ENCODE results near the gene CBX2. TPM values are rescaled to one million over a fixed set of nuclear protein-coding genes. Genes with fewer than 3 reads are reported as not detected.
"Not testable (repeated sequence)": the region's sequence is repeated elsewhere in the genome, so short reads cannot be mapped to it uniquely, and the experiment has no call there.

Gene CBX2
- total RNA-seq, 2 experiments from 2014 or later = 9.2 to 9.6 TPM

DNA sequence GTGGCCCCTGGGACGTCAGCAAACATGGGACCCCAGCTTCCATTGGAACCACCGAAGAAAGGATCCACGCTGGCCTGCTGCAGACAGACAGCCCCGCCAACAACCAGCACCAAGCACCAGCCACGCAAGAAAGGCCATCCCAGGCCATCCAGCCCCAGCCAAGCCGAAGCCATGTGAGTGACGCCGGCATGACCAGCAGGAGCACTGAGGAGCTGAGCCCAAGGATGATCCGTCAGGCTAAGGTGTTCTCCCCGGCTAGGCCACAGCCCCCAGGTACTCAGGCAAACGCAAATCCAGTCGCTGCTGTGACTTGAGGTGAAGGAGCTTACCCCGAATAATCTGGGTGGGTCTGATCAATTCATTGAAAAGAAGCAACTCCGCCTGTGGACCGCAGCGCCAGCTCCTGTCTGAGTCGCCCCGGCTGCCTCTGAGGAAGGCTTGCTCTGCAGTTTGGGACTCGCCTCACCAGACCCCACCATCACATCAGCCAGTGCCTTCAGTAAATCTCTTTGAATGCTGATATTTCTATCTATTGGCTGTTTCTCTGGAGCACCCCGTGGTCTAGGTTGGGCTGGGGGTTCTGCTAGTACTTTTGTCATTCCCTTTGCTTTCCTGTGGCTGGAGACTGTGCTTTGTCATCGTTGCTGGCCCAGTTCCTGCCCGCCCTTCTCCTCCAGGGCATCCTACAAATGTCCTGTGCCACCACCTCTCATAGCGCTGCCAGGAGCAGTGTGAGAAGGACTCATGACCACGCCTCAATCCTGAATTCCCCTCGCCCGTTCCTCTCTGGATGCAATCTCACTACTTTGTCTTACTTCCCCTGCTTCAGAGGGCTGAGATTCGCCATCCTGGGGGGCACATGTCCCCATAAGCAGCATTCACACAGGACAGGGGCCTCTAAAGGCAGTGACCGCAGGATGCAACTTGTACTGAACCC, 8.1 kb upstream of the CBX2 start:
- Mint-ChIP-seq H3K9me3 (no peaks in the 10 kb centered on the region), H3K4me3 (no peak overlapping the region), H3K4me1 (no peaks in the 10 kb centered on the region), H3K27ac (peak overlapping the region; percentile 21), H3K27me3 (peaks cover 29% of the 10 kb centered on the region), H3K36me3 (no peaks in the 10 kb centered on the region)
- no peak for DNase-seq
- ATAC-seq (ENCODE audit: low read depth) = no peak
- POLR2A ChIA-PET = no interaction called here

DNA sequence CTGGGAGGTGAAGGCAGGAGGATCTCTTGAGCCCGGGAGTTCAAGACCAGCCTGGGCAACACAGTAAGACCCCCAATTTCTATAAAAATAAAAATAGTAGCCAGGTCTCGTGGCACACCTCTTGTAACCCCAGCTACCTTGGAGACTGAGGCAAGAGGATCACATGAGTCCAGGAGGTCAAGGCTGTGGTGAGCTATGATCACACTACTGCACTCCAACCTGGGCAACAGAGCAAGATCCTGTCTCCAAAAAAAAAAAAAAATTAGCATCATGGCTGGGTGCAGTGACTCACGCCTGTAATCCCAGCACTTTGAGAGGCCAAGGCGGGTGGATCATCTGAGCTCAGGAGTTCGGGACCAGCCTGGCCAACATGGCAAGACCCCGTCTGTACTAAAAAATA, 6.7 kb upstream of the CBX2 start:
- no peak for DNase-seq
- POLR2A ChIA-PET = no interaction called here
- Mint-ChIP-seq H3K27ac (no peak overlapping the region), H3K4me1 (no peaks in the 10 kb centered on the region), H3K27me3 (peaks cover 43% of the 10 kb centered on the region), H3K36me3 (no peaks in the 10 kb centered on the region), H3K4me3 (no peak overlapping the region), H3K9me3 (no peaks in the 10 kb centered on the region)
- no peak for ATAC-seq (ENCODE audit: low read depth)

DNA sequence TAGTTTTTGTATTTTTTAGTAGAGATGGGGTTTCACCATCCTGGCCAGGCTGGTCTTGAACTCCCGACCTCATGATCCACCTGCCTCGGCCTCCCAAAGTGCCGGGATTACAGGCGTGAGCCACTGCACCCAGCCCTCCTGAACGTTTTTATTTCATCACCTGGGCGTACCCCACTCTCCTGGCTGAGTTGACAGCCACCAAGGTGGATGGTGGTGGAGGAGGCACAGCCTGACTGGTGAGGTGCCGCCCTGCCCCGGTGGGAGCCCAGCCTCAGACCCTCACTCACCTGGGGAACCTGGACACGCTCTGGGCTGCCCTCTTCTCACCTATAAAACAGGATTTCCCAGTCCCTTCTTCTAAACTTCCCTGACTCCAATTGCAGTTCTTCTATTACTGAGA, 5.2 kb upstream of the CBX2 start:
- POLR2A ChIA-PET; H3K9me3 Mint-ChIP-seq; H3K27ac Mint-ChIP-seq; DNase-seq; ATAC-seq (ENCODE audit: low read depth); H3K4me3 Mint-ChIP-seq; H3K36me3 Mint-ChIP-seq; H3K4me1 Mint-ChIP-seq: not testable (repeated sequence)
- peaks cover 52% of the 10 kb centered on the region for H3K27me3 Mint-ChIP-seq

GRCh38 chr17:79774561-79774975, 3.4 kb upstream of the CBX2 start:
- no peak for ATAC-seq (ENCODE audit: low read depth)
- Mint-ChIP-seq H3K9me3 (no peaks in the 10 kb centered on the region), H3K36me3 (peaks cover 2% of the 10 kb centered on the region), H3K27me3 (peaks cover 53% of the 10 kb centered on the region), H3K4me3 (no peak overlapping the region), H3K27ac (no peak overlapping the region), H3K4me1 (peaks cover 12% of the 10 kb centered on the region)
- POLR2A ChIA-PET = interaction anchor here (0.9 kb wide), 1 partner anchor 22 kb away, joined by 3 read pairs; the partner anchor contains the start of gene CBX8
- DNase-seq = no peak

GRCh38 chr17:79775632-79776031, 2.3 kb upstream of the CBX2 start:
- Mint-ChIP-seq H3K4me1 (peaks cover 21% of the 10 kb centered on the region), H3K27me3 (peaks cover 53% of the 10 kb centered on the region), H3K9me3 (no peaks in the 10 kb centered on the region), H3K36me3 (peaks cover 2% of the 10 kb centered on the region), H3K27ac (no peak overlapping the region), H3K4me3 (no peak overlapping the region)
- ATAC-seq (ENCODE audit: low read depth) (no peak), DNase-seq (no peak)
- POLR2A ChIA-PET = no interaction called here

GRCh38 chr17:79776376-79777119, 1.4 kb upstream of the CBX2 start:
- H3K4me3 Mint-ChIP-seq = peak overlapping the region; percentile 75
- H3K9me3 Mint-ChIP-seq = no peaks in the 10 kb centered on the region
- peaks cover 28% of the 10 kb centered on the region for H3K4me1 Mint-ChIP-seq
- H3K27me3 Mint-ChIP-seq = peaks cover 53% of the 10 kb centered on the region
- DNase-seq = no peak
- POLR2A ChIA-PET = interaction anchor here (0.6 to 3.7 kb wide), 2 partner anchors 20 to 31 kb away, joined by 3 to 17 read pairs; partner anchors contain the start of gene CBX8
- no peak for ATAC-seq (ENCODE audit: low read depth)
- peaks cover 4% of the 10 kb centered on the region for H3K36me3 Mint-ChIP-seq
- H3K27ac Mint-ChIP-seq = no peak overlapping the region

- POLR2A ChIA-PET = interaction anchor here (0.6 to 3.7 kb wide), 3 partner anchors 19 to 59 kb away, joined by 3 to 17 read pairs (median 3); partner anchors contain the start of gene CBX8
- H3K9me3 Mint-ChIP-seq = no peaks in the 10 kb centered on the region
- H3K36me3 Mint-ChIP-seq = peaks cover 4% of the 10 kb centered on the region
- H3K4me3 Mint-ChIP-seq = peak overlapping the region; percentile 75
- DNase-seq (peak; percentile 73), ATAC-seq (ENCODE audit: low read depth) (peak; percentile 46)
- H3K27me3 Mint-ChIP-seq = peaks cover 53% of the 10 kb centered on the region
- no peak overlapping the region for H3K27ac Mint-ChIP-seq
- H3K4me1 Mint-ChIP-seq = peaks cover 32% of the 10 kb centered on the region
Measured at GRCh38 chr17:79777120-79777893, 641 bp upstream of the CBX2 start.

- peak; percentile 56 for DNase-seq
- peak overlapping the region; percentile 78 for H3K27ac Mint-ChIP-seq
- H3K9me3 Mint-ChIP-seq = no peaks in the 10 kb centered on the region
- POLR2A ChIA-PET = interaction anchor here (1.1 to 3.7 kb wide), 2 partner anchors 18 to 57 kb away, joined by 3 to 17 read pairs; partner anchors contain the start of gene CBX8
- H3K27me3 Mint-ChIP-seq = peaks cover 45% of the 10 kb centered on the region
- H3K36me3 Mint-ChIP-seq = peaks cover 4% of the 10 kb centered on the region
- peaks cover 32% of the 10 kb centered on the region for H3K4me1 Mint-ChIP-seq
- H3K4me3 Mint-ChIP-seq = peak overlapping the region; percentile 93
- ATAC-seq (ENCODE audit: low read depth) = peak; percentile 14
Measured at GRCh38 chr17:79778504-79779083, 646 bp downstream of the CBX2 start.

GRCh38 chr17:79779084-79779529, 1.2 kb downstream of the CBX2 start:
- no peaks in the 10 kb centered on the region for H3K9me3 Mint-ChIP-seq
- H3K27me3 Mint-ChIP-seq = peaks cover 40% of the 10 kb centered on the region
- H3K4me3 Mint-ChIP-seq = peak overlapping the region; percentile 93
- ATAC-seq (ENCODE audit: low read depth) = no peak
- H3K27ac Mint-ChIP-seq = peak overlapping the region; percentile 78
- peaks cover 32% of the 10 kb centered on the region for H3K4me1 Mint-ChIP-seq
- POLR2A ChIA-PET = interaction anchor here (3.7 kb wide), 1 partner anchor 18 kb away, joined by 17 read pairs; the partner anchor contains the start of gene CBX8
- no peak for DNase-seq
- peaks cover 4% of the 10 kb centered on the region for H3K36me3 Mint-ChIP-seq

- Mint-ChIP-seq H3K36me3 (peaks cover 4% of the 10 kb centered on the region), H3K4me1 (peaks cover 32% of the 10 kb centered on the region), H3K27ac (no peak overlapping the region), H3K9me3 (no peaks in the 10 kb centered on the region), H3K27me3 (peaks cover 34% of the 10 kb centered on the region), H3K4me3 (peak overlapping the region; percentile 93)
- ATAC-seq (ENCODE audit: low read depth) (no peak), DNase-seq (no peak)
- POLR2A ChIA-PET = interaction anchor here (3.7 kb wide), 1 partner anchor 17 kb away, joined by 17 read pairs; the partner anchor contains the start of gene CBX8
Measured at GRCh38 chr17:79779661-79780365, 1.9 kb downstream of the CBX2 start.

DNA sequence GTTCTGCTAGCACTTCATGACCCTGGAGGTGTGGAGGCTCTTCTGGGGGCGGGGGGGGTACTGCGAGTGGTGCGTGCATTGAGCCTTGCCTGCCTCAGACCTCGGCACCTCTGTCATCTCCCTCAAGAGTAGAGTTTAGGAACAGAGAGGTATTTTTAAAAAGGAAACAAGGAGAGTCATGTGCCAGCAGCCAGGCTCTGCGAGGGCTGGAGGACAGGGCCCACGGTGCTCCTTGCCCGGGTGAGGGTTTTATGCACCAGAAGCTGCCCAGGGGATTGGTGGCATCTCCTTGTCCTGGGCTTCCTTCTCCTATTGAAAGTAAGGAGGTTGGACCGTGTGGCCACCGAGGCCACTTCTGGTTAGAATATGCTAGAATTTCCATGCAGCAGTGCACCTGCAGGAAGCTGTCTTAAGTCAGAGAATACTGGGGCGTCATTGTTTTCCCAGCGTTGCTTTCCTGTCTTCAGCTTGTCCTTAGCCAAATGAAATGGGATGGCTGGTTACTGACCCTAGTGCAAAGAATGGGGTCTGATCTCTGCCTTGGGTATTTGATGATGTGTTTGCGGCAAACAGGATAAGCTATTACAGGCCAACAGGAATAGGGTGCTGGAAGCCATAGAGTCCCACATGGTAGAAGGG, 3.2 kb downstream of the CBX2 start:
- no peaks in the 10 kb centered on the region for H3K9me3 Mint-ChIP-seq
- H3K4me3 Mint-ChIP-seq = peak overlapping the region; percentile 59
- ATAC-seq (ENCODE audit: low read depth) (no peak), DNase-seq (no peak)
- H3K36me3 Mint-ChIP-seq = peaks cover 4% of the 10 kb centered on the region
- H3K27me3 Mint-ChIP-seq = peaks cover 21% of the 10 kb centered on the region
- POLR2A ChIA-PET = interaction anchor here (1.1 to 2.0 kb wide), 3 partner anchors 16 to 58 kb away, joined by 3 to 10 read pairs (median 5); partner anchors contain the start of genes CBX4 and CBX8
- no peak overlapping the region for H3K27ac Mint-ChIP-seq
- peaks cover 32% of the 10 kb centered on the region for H3K4me1 Mint-ChIP-seq

Measured in activated naive CD8-positive, alpha-beta T cell treated with anti-CD3 and anti-CD28 coated beads, Interleukin-2, amount 10 ng/mL, durations not matched to agents 7 days and 5 days (primary cell).